ENCODE results near the gene PLD3.

Gene PLD3

DNA sequence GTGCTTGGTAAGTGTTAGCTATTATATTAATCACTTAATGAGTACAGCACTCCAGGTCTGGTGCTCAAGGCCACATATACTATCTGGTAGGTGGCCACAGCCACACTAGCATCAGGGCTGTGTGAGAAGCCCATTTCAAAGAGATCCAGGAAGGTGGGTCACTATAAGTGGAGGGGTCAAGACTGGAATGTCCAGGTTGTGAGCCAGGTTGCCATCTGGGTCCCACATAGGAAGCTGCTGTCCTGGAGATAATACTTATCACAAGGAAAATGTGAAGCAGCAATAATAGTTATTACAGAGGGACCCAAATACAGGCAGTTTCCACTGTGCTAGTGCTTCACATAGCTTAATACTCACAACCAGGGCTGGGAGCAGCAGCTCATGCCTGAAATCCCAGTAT is 13.4 kb upstream of the PLD3 start:
- no peak for DNase-seq

GRCh38 chr19:40335855-40336600 is 12.5 kb upstream of the PLD3 start:
- DNase-seq, result no peak

- no peak for DNase-seq
These were observed 11.9 kb upstream of the PLD3 start for GRCh38 chr19:40336601-40336900.

DNA sequence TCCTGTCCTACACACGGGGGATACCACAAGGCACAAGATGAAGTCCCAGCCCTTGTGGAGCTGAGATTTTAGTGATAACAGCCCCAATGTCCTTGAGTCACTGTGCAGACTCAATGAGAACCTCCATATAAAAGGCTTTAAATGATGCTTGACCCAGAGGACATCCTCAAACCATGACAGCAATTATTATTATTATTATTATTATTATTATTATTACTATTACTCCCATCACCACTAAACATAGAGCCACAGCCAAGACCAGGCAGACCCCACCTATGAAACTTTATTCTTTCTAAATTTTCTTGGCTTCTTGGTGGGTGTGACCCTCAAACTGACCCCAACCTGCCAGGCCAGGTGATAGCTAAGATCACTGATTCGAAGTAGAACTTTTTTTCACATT is 11.4 kb upstream of the PLD3 start:
- DNase-seq, result no peak

DNA sequence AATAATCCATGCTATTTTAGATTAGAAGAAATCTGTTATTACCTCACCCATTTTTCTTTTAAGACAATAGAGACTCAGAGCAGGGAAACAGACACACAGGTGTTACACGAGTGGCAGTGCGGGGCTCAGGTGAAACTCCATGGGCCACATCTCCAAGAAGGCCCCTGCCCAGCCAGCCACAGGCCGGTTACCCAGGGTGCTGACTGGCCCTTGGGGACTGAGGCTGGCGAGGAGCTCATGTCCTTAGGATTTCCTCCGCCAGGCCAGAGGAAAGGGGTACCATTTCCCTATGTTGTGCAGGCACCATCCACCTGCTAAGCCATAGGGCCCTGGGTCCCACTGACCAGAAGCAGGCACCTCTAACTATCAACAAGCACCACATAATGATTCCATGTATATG is 10.9 kb upstream of the PLD3 start:
- no peak for DNase-seq

DNA sequence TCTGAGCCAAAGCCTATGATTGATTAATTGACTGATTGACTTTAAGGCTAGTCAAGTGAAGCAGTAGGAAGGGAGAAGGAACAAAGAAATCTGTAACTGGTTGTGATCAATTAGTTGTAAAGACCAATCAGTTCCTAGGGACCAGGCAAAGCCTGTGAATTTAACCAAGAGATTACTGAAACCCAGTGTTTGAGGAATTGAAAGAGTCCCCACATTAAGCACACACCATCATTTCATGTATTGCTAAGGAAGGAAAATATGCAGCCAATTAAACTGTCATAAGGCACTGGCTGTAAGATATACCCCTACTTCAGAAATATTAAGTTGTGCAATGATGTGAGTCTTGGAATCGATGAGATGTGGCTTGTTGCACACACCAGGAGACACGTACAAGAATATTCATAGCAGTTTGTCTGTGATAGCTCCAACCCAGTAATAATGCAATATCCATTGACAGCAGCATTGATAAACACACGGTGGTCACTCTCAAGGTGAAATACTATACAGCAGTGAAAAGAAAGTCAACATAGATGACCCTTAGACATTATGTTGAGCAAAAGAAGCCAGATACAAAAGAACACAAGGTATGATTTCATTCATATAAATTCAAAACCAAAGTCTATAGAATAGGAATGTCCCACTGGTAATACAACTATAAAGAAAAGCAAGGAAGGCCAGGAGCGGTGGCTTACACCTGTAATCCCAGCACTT is 9.3 kb upstream of the PLD3 start:
- no peak for DNase-seq

- no peak for DNase-seq
These were observed 6.7 kb upstream of the PLD3 start for GRCh38 chr19:40341601-40342482.

DNA sequence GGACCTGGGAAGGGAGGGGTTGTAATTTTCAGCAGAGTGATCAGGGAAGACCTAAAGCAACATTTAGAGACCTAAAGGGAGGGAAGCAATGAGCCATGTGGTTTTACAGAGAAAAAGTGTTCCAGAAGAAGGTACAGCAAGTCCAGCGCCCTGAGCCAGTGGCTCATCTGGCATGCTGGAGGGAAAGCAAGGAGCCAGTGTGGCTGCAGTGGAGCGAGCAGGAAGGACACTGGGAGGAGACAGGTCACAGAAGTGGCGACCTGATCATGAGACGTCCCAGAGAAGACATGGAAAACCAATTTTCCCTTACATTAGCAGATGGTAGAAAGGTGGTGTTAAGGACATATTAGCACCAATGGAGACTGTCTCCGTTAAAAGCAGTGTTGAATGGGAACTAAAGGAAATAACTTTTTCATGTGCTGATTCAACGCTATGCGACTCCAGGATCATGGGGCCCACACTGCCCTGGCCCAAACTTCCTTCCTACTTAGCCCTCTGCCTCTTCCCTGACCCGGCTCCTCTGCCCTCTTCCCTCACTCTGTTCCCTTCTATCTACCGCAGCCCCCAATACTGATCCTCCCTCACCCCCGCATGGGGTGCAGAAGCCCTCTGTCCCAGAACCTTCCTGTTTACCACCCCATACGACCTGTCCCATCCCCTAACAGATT is 5.7 kb upstream of the PLD3 start:
- DNase-seq, result no peak

- DNase-seq, result no peak
These were observed 4.1 kb upstream of the PLD3 start for GRCh38 chr19:40344422-40344821.

DNA sequence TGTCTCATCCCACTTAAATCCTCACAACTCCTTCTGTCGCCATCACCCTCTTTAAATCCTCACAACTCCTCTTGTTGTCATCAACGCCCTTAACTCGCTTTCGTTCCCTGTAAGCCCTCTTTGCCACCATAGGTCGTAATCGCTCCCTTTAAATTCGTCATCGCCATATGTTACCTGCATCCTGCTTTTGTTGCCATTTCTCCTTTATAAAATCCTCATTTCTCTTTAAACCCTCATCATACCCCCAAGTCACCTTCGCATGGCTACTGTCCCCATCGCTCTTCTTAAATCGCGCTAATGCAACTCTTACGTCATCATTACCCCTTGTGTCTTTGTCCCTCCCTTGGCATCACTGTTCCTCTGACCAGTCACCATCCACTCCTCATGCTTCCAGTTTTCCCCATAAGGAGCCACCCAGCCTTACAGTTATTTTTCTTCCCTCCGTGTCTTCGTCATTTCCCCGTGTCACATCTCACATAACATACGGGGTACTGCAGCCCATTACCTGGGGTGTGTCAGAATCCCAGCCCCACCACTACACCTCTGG is 539 bp downstream of the PLD3 start:
- DNase-seq, result no peak

- no peak for DNase-seq
These were observed 7.6 kb downstream of the PLD3 start for GRCh38 chr19:40355975-40356680.

- DNase-seq, result no peak
These were observed 8.4 kb downstream of the PLD3 start for GRCh38 chr19:40356681-40357595.

DNA sequence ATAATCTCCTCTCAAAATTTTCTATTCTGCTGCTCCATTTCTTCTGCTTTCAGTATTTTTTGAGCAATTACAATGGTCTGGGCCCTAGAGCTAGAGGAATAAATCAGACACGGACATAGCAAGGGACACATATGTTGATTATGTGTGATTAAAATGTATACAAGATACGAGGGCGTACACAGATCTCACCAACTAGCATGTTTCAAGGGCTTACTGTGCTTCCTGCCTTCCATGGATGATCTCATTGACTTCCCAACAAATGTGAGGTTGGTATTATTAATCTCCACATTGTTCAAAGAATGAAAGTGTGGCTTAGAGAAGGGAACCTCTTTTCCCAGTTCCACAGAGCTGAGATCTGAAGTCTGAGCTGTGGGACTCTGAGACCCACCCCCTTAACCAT is 9.1 kb downstream of the PLD3 start:
- no peak for DNase-seq

- no peak for DNase-seq
These were observed 10.3 kb downstream of the PLD3 start for GRCh38 chr19:40358773-40359172.

GRCh38 chr19:40360020-40360707 is 11.7 kb downstream of the PLD3 start:
- DNase-seq, result no peak

DNA sequence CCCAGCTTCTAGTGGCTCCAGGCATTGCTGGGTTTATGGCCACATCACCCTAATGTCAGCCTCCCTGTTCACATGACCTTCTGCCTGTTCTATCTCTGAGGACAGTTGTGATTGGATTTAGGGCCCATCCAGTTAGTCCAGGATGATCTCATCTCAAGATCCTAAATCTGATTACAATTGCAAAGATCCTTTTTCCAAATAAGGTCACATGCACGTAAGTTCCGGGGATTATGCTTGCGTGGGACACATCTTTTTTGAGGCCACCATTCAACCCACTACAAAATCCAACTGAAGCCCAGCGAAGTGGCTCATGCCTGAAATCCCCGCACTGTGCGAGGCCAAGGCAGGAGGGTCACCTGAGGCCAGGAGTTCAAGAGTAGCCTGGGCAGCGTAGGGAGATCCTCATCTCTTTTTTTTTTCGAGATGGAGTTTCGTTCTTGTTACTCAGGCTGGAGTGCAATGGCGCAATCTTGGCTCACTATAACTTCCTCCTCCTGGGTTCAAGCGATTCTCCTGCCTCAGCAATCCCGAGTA is 12.3 kb downstream of the PLD3 start:
- no peak for DNase-seq

GRCh38 chr19:40362160-40362559 is 13.7 kb downstream of the PLD3 start:
- DNase-seq, result no peak

- DNase-seq, result no peak
These were observed 14.6 kb downstream of the PLD3 start for GRCh38 chr19:40363069-40363468.

GRCh38 chr19:40365010-40365409 is 16.5 kb downstream of the PLD3 start:
- DNase-seq, result no peak
